SK-N-SH (cell line): Measurements from ENCODE around the gene GCH1. TPM values are rescaled to one million over a fixed set of nuclear protein-coding genes. Genes with fewer than 3 reads are reported as not detected.

Experiments
- CTCF ChIA-PET: fragments of 300-600, 350-600 bp; formaldehyde crosslinking; extraction: SDS; loops from one replicate; lab custom pipeline; 2021; lab: Yijun Ruan, JAX
- POLR2A ChIA-PET: fragments of 350-600 bp; sonication (Branson Sonifier 250); formaldehyde crosslinking; extraction: SDS; loops from one replicate; lab custom pipeline; 2020; ENCODE audit warnings: antibody characterized with exemption, inconsistent platforms; lab: Yijun Ruan, JAX
- DNase-seq: peaks from one replicate; pipeline ENCODE4 v3.0.0; 2012
- H2AFZ ChIP-seq: fragments of 200-600 bp; sonication (generic); 2 replicates; pipeline ENCODE4 v1.8.1; 2016; ENCODE audit warnings: antibody characterized with exemption, mild to moderate bottlenecking, low read depth
- H3F3A ChIP-seq: fragments of 200-600 bp; sonication (generic); replicated peaks from 2 replicates; pipeline ENCODE3; 2016; ENCODE audit warnings: antibody characterized with exemption, mild to moderate bottlenecking; ENCODE audit not compliant: insufficient read depth
- H3K27ac ChIP-seq, 2 experiments: fragments of 200-500 bp in 1 of 2; fragments of 200-600 bp in 1 of 2; sonication (Bioruptor generic) in 1 of 2; sonication (generic), shearing (Covaris generic) in 1 of 2; 2 replicates each; pipeline versions ENCODE4 v1.5.1 to v1.6.1; 2014 to 2016; ENCODE audit warnings: low read depth in 2 of 2, inconsistent platforms in 1 of 2, low read length in 1 of 2, mild to moderate bottlenecking in 1 of 2, mixed read lengths in 1 of 2
- H3K27me3 ChIP-seq: fragments of 200-600 bp; sonication (generic), shearing (Covaris generic); 2 replicates; pipeline ENCODE4 v1.6.1; 2016; ENCODE audit warnings: mixed run types; ENCODE audit not compliant: insufficient read depth
- H3K36me3 ChIP-seq, 2 experiments: fragments of 200-500 bp in 1 of 2; fragments of 200-600 bp in 1 of 2; sonication (Bioruptor generic) in 1 of 2; sonication (generic) in 1 of 2; replicated peaks in 1 of 2; 2 replicates each; pipeline versions ENCODE3 to v1.5.1; 2014 to 2016; ENCODE audit warnings: low read length in 1 of 2, mild to moderate bottlenecking in 1 of 2; ENCODE audit not compliant: insufficient read depth in 2 of 2, control insufficient read depth in 1 of 2
- H3K4me1 ChIP-seq, 2 experiments: fragments of 200-500 bp in 1 of 2; fragments of 200-600 bp in 1 of 2; sonication (Bioruptor generic) in 1 of 2; sonication (generic), shearing (Covaris generic) in 1 of 2; 2 replicates each; pipeline versions ENCODE4 v1.5.1 to v1.6.1; 2014 to 2016; ENCODE audit warnings: low read depth in 1 of 2, low read length in 1 of 2, mixed run types in 1 of 2; ENCODE audit not compliant: insufficient read depth in 2 of 2, control insufficient read depth in 1 of 2
- H3K4me2 ChIP-seq: fragments of 200-600 bp; sonication (generic), shearing (Covaris generic); 2 replicates; pipeline ENCODE4 v1.6.1; 2017; ENCODE audit warnings: mixed run types
- H3K4me3 ChIP-seq, 2 experiments: fragments of 200-500 bp in 1 of 2; fragments of 200-600 bp in 1 of 2; sonication (Bioruptor generic) in 1 of 2; sonication (generic), shearing (Covaris generic) in 1 of 2; 2 replicates each; pipeline versions ENCODE4 v1.5.1 to v1.8.1; 2014 to 2016; ENCODE audit warnings: low read depth in 2 of 2, inconsistent platforms in 1 of 2, low read length in 1 of 2, mild to moderate bottlenecking in 1 of 2, mixed read lengths in 1 of 2, moderate library complexity in 1 of 2
- H3K79me2 ChIP-seq: fragments of 200-600 bp; sonication (generic); 2 replicates; pipeline ENCODE4 v1.8.1; 2017; ENCODE audit warnings: mild to moderate bottlenecking; ENCODE audit not compliant: insufficient read depth
- H3K9ac ChIP-seq: fragments of 200-600 bp; sonication (generic); 2 replicates; pipeline ENCODE4 v1.6.1; 2017; ENCODE audit warnings: mixed run types
- H3K9me2 ChIP-seq: fragments of 200-600 bp; sonication (generic); 2 replicates; pipeline ENCODE4 v1.6.1; 2017; ENCODE audit warnings: mixed run types
- H3K9me3 ChIP-seq: fragments of 200-600 bp; sonication (generic); 2 replicates; pipeline ENCODE4 v1.6.1; 2017; ENCODE audit warnings: mixed run types, mild to moderate bottlenecking, moderate library complexity
- H4K20me1 ChIP-seq: fragments of 200-600 bp; sonication (generic); 2 replicates; pipeline ENCODE4 v1.6.1; 2017; ENCODE audit warnings: mild to moderate bottlenecking, mixed run types; ENCODE audit not compliant: insufficient read depth
- CHD2 ChIP-seq: fragments of 150-350 bp; IDR thresholded peaks from 2 replicates; pipeline ENCODE4 v1.6.1; 2018; ENCODE audit warnings: low read length; ENCODE audit not compliant: partially characterized antibody
- FOSL2 ChIP-seq: IDR thresholded peaks from 2 replicates; pipeline ENCODE4 v1.4.0; 2012; ENCODE audit warnings: low read depth, mild to moderate bottlenecking, moderate library complexity, borderline replicate concordance
- FOXJ3 ChIP-seq: sonication (generic); formaldehyde crosslinking; IDR thresholded peaks from 2 replicates; pipeline ENCODE4 v1.5.1; 2020; ENCODE audit warnings: mild to moderate bottlenecking, missing genetic modification reagents
- FOXM1 ChIP-seq: IDR thresholded peaks from 2 replicates; pipeline ENCODE4 v1.4.0; 2012; ENCODE audit warnings: low read depth, mild to moderate bottlenecking
- GATA2 ChIP-seq: sonication (generic); formaldehyde crosslinking; IDR thresholded peaks from 2 replicates; pipeline ENCODE4 v1.5.0; 2020; ENCODE audit warnings: mild to moderate bottlenecking, missing genetic modification reagents
- MAX ChIP-seq: IDR thresholded peaks from 2 replicates; pipeline ENCODE4 v1.4.0; 2012; ENCODE audit warnings: low read depth
- MEF2A ChIP-seq: IDR thresholded peaks from 2 replicates; pipeline ENCODE4 v1.4.0; 2012; ENCODE audit warnings: low read depth, borderline replicate concordance
- MXI1 ChIP-seq: IDR thresholded peaks from 2 replicates; pipeline ENCODE4 v1.6.1; 2012; ENCODE audit warnings: mild to moderate bottlenecking, low read depth, low read length, improper control_type of control experiment
- NRF1 ChIP-seq: IDR thresholded peaks from 2 replicates; pipeline ENCODE4 v1.6.1; 2012; ENCODE audit warnings: low read depth, mild to moderate bottlenecking, low read length
- RAD21 ChIP-seq: IDR thresholded peaks from 2 replicates; pipeline ENCODE4 v1.6.1; 2012; ENCODE audit warnings: mild to moderate bottlenecking, low read length
- RCOR1 ChIP-seq: fragments of 150-350 bp; IDR thresholded peaks from 2 replicates; pipeline ENCODE4 v1.6.1; 2017; ENCODE audit warnings: antibody characterized with exemption, low read length
- REST ChIP-seq: IDR thresholded peaks from 2 replicates; pipeline ENCODE4 v1.6.1; 2012; ENCODE audit warnings: mild to moderate bottlenecking, low read depth, low read length, moderate library complexity
- RFX5 ChIP-seq: IDR thresholded peaks from 2 replicates; pipeline ENCODE4 v1.6.1; 2012; ENCODE audit warnings: mild to moderate bottlenecking, improper control_type of control experiment, low read length
- RXRA ChIP-seq: IDR thresholded peaks from 2 replicates; pipeline ENCODE4 v1.4.0; 2012; ENCODE audit warnings: low read depth, mild to moderate bottlenecking, borderline replicate concordance
- TAF1 ChIP-seq: IDR thresholded peaks from 2 replicates; pipeline ENCODE4 v1.6.1; 2012; ENCODE audit warnings: low read depth, mild to moderate bottlenecking, low read length, moderate library complexity, borderline replicate concordance
- TCF12 ChIP-seq: IDR thresholded peaks from 2 replicates; pipeline ENCODE4 v1.4.0; 2012
- TEAD4 ChIP-seq: IDR thresholded peaks from 2 replicates; pipeline ENCODE4 v1.4.0; 2012; ENCODE audit warnings: mild to moderate bottlenecking, borderline replicate concordance; ENCODE audit not compliant: insufficient read depth
- YY1 ChIP-seq: IDR thresholded peaks from 2 replicates; pipeline ENCODE4 v1.4.0; 2012; ENCODE audit warnings: low read depth, mild to moderate bottlenecking
- WGBS: methylation state at CpG from one replicate; pipeline ENCODE4 v1.1.6; 2017; ENCODE audit warnings: low lambda C conversion rate; 5-methylcytosine and 5-hydroxymethylcytosine counted together
- polyA plus RNA-seq, 3 experiments: library from polyadenylated mRNA; depleted of rRNA; stranded (reverse); fragments of >200 nt; gene quantifications; 2 replicates each; pipeline ENCODE4 v1.2.3, GENCODE V29; 2012
- TF ChIP-seq, protein P1 (sequence below): fragments of 150-350 bp; IDR thresholded peaks from 2 replicates; pipeline ENCODE4 v1.6.1; 2017; ENCODE audit warnings: antibody characterized with exemption, low read length, low read depth, borderline replicate concordance
- TF ChIP-seq, protein P2 (sequence below): fragments of 150-350 bp; IDR thresholded peaks from 2 replicates; pipeline ENCODE4 v1.6.1; 2016; ENCODE audit warnings: mild to moderate bottlenecking, low read depth, low read length

The GCH1 gene
- polyA plus RNA-seq, 1 of the 3 experiments (the other 2 are of a cell fraction) = 2.2 TPM

DNA sequence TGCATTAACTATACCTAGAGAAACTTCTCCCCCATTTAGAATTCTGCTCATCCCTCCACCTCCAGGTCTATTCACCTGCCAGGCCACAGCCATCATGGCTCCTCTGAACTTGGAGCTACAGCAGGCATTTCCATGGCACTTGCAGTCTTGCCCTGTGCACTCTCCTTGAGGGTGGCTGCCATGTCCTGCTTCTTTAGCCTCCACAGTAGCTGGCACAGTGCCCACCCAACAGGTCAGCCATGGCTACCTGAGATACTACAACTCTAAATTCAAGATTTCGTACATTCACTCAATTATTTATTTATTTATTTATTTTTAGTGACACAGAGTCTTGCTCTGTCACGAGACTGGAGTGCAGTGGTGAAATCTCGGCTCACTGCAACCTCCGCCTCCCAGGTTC, 46.5 kb downstream of the GCH1 start:
- no peak overlapping the region for H3K27ac ChIP-seq
- H3K27me3 ChIP-seq = no peaks in the 10 kb centered on the region
- H3K79me2 ChIP-seq = no peaks in the 10 kb centered on the region
- POLR2A ChIA-PET = no interaction called here
- TF ChIP-seq YY1 = no peak
- no peak for TF ChIP-seq FOSL2
- no peak for TF ChIP-seq RAD21
- TF ChIP-seq GATA2 (CRISPR knock-in tag) = no peak
- DNase-seq = no peak
- H3F3A ChIP-seq = no peaks in the 10 kb centered on the region
- H2AFZ ChIP-seq = no peak overlapping the region
- H3K9me2 ChIP-seq = no peaks in the 10 kb centered on the region
- no peak overlapping the region for H3K4me2 ChIP-seq
- peaks cover 4 to 10% of the 10 kb centered on the region in 2 experiments; a peak in 3 of 4 replicates for H3K4me1 ChIP-seq
- no peaks in the 10 kb centered on the region for H3K9me3 ChIP-seq
- WGBS = 95% methylated on average over 4 of the region's 4 CpGs
- H3K9ac ChIP-seq = no peak overlapping the region
- no peaks in the 10 kb centered on the region for H4K20me1 ChIP-seq
- CTCF ChIA-PET = no interaction called here
- H3K4me3 ChIP-seq = no peak overlapping the region
- H3K36me3 ChIP-seq = no peaks in the 10 kb centered on the region

GRCh38 chr14:54854181-54854580, 48.4 kb downstream of the GCH1 start:
- ChIA-PET POLR2A (no interaction called here), CTCF (interaction anchor here (1.0 to 2.4 kb wide), 5 partner anchors 10 to 197 kb away, joined by 3 to 10 read pairs (median 5); partner anchors contain the start of gene MAPK1IP1L)
- Histone ChIP-seq H3K4me2 (no peak overlapping the region), H2AFZ (no peak overlapping the region), H3K27ac (peak overlapping the region in 1 of 2 experiments; percentile 51; a peak in 1 of 4 replicates), H4K20me1 (no peaks in the 10 kb centered on the region), H3F3A (no peaks in the 10 kb centered on the region), H3K4me1 (peaks cover 4 to 9% of the 10 kb centered on the region in 2 experiments; a peak in 3 of 4 replicates), H3K9ac (no peak overlapping the region), H3K4me3 (no peak overlapping the region), H3K36me3 (no peaks in the 10 kb centered on the region), H3K9me3 (no peaks in the 10 kb centered on the region), H3K9me2 (no peaks in the 10 kb centered on the region), H3K79me2 (no peaks in the 10 kb centered on the region), H3K27me3 (no peaks in the 10 kb centered on the region)
- DNase-seq = no peak
- TF ChIP-seq RFX5 (no peak), TCF12 (no peak), CHD2 (no peak), FOXJ3 (no peak), FOSL2 (no peak), FOXM1 (no peak), TAF1 (no peak), TEAD4 (no peak), MEF2A (no peak), REST (no peak), NRF1 (no peak), RXRA (no peak), RCOR1 (no peak), MAX (no peak), MXI1 (no peak), YY1 (no peak)
- TF ChIP-seq, protein P1, sequence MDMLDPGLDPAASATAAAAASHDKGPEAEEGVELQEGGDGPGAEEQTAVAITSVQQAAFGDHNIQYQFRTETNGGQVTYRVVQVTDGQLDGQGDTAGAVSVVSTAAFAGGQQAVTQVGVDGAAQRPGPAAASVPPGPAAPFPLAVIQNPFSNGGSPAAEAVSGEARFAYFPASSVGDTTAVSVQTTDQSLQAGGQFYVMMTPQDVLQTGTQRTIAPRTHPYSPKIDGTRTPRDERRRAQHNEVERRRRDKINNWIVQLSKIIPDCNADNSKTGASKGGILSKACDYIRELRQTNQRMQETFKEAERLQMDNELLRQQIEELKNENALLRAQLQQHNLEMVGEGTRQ = no peak
- TF ChIP-seq, protein P2, sequence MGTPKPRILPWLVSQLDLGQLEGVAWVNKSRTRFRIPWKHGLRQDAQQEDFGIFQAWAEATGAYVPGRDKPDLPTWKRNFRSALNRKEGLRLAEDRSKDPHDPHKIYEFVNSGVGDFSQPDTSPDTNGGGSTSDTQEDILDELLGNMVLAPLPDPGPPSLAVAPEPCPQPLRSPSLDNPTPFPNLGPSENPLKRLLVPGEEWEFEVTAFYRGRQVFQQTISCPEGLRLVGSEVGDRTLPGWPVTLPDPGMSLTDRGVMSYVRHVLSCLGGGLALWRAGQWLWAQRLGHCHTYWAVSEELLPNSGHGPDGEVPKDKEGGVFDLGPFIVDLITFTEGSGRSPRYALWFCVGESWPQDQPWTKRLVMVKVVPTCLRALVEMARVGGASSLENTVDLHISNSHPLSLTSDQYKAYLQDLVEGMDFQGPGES = no peak
- WGBS = 97% methylated on average over 2 of the region's 2 CpGs
